Breast epithelium (tissue), 3 donors: Measurements from ENCODE around the gene PLAAT3.

Source experiments
- POLR2AphosphoS5 ChIP-seq, 3 donors: sonication (generic); formaldehyde crosslinking; IDR thresholded peaks; one replicate each; pipeline ENCODE4 v1.6.1; 2017; ENCODE audit warnings: antibody characterized with exemption in 3 of 3
- TF ChIP-seq, protein P1 (sequence below), 3 donors: fragments of 450-650 bp; IDR thresholded peaks; one replicate each; pipeline ENCODE4 v1.5.1; 2016 to 2017; ENCODE audit warnings: antibody characterized with exemption in 3 of 3, mild to moderate bottlenecking in 3 of 3, moderate library complexity in 3 of 3

DNA sequence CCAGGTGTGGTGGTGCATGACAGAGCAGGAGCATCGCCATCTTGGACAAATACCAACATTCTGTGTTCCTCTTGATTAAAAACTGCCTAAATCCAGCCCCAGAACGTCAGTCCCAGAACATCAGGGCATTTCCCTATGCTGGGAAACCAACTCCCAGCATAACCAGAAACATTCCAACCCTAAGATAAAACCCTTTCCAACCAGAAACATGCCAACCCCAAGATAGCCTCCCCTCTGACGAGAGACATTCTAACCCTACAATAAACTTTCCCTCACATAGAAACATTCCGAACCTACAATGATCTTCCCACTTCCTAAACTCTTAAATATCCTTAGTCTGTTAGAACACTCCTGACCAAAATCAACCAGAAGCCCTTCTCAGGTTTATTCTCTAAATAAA lies 66.1 kb downstream of the PLAAT3 start:
- TF ChIP-seq, protein P1, sequence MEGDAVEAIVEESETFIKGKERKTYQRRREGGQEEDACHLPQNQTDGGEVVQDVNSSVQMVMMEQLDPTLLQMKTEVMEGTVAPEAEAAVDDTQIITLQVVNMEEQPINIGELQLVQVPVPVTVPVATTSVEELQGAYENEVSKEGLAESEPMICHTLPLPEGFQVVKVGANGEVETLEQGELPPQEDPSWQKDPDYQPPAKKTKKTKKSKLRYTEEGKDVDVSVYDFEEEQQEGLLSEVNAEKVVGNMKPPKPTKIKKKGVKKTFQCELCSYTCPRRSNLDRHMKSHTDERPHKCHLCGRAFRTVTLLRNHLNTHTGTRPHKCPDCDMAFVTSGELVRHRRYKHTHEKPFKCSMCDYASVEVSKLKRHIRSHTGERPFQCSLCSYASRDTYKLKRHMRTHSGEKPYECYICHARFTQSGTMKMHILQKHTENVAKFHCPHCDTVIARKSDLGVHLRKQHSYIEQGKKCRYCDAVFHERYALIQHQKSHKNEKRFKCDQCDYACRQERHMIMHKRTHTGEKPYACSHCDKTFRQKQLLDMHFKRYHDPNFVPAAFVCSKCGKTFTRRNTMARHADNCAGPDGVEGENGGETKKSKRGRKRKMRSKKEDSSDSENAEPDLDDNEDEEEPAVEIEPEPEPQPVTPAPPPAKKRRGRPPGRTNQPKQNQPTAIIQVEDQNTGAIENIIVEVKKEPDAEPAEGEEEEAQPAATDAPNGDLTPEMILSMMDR (IDR thresholded peaks at IDR 0.05): no peak
- no peak for TF ChIP-seq POLR2AphosphoS5 (IDR thresholded peaks at IDR 0.05)
